GM19025 (cell line): Measurements from ENCODE around the gene SELENOP.

Experiments
- ATAC-seq: cut with Tn5 transposase; IDR thresholded peaks from one replicate; pipeline ENCODE4 v1.9.1; 2021; ENCODE audit warnings: mild to moderate bottlenecking, low read depth, moderate library complexity; ENCODE audit not compliant: unreplicated experiment

The SELENOP gene

GRCh38 chr5:42750507-42750906, 61.2 kb downstream of the SELENOP start:
- ATAC-seq = no peak
